Activated naive CD4-positive, alpha-beta T cell treated with anti-CD3 and anti-CD28 coated beads, Interleukin-2, amount 10 ng/mL, durations not matched to agents 7 days and 5 days (primary cell): ENCODE results near the gene KIF18A.
"Not testable (repeated sequence)": the region's sequence is repeated elsewhere in the genome, so short reads cannot be mapped to it uniquely, and the experiment has no call there.

Experiments
- CTCF ChIA-PET: fragments of 350-600 bp; sonication (Branson Sonifier 250); formaldehyde crosslinking; loops from one replicate; lab custom pipeline; 2021; ENCODE audit warnings: antibody characterized with exemption; lab: Charles Lee
- DNase-seq: peaks from one replicate; pipeline ENCODE4 v3.0.0-alpha.2; 2020
- H3K27ac Mint-ChIP-seq: one replicate; pipeline ENCODE4 v1.8.0; 2021; ENCODE audit warnings: mild to moderate bottlenecking, moderate library complexity, mixed read lengths
- H3K27me3 Mint-ChIP-seq: one replicate; pipeline ENCODE4 v1.8.0; 2021; ENCODE audit warnings: mild to moderate bottlenecking, mixed read lengths
- H3K36me3 Mint-ChIP-seq: one replicate; pipeline ENCODE4 v1.8.0; 2021; ENCODE audit warnings: mixed read lengths
- H3K4me1 Mint-ChIP-seq: one replicate; pipeline ENCODE4 v1.8.0; 2021; ENCODE audit warnings: mixed read lengths
- H3K4me3 Mint-ChIP-seq: one replicate; pipeline ENCODE4 v1.8.0; 2021; ENCODE audit warnings: mild to moderate bottlenecking, moderate library complexity, mixed read lengths
- H3K9me3 Mint-ChIP-seq: one replicate; pipeline ENCODE4 v1.8.0; 2021; ENCODE audit warnings: mixed read lengths

KIF18A gene

DNA sequence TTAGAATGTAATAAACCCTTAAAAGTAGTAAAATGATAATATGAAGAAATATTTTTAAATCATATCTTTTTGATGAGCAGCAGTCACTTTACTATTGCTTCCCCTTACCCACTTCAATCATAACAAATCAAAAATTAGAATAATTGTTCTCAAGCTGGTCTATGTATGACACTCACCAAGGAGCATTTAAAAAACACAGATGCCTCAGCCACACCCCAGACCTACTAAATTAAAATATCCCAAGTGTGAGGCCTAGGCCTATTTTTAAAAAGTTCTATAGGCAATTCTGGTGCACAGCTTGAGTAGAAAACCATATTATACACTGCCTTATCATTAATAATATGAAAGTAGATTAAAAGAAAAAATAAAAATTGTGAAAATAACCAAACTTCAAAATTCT, 15.2 kb downstream of the KIF18A start:
- Mint-ChIP-seq H3K9me3 (no peaks in the 10 kb centered on the region), H3K36me3 (peaks cover 25% of the 10 kb centered on the region), H3K27me3 (no peaks in the 10 kb centered on the region), H3K27ac (no peak overlapping the region), H3K4me3 (no peak overlapping the region), H3K4me1 (peaks cover 3% of the 10 kb centered on the region)
- CTCF ChIA-PET, result no interaction called here
- DNase-seq, result no peak

DNA sequence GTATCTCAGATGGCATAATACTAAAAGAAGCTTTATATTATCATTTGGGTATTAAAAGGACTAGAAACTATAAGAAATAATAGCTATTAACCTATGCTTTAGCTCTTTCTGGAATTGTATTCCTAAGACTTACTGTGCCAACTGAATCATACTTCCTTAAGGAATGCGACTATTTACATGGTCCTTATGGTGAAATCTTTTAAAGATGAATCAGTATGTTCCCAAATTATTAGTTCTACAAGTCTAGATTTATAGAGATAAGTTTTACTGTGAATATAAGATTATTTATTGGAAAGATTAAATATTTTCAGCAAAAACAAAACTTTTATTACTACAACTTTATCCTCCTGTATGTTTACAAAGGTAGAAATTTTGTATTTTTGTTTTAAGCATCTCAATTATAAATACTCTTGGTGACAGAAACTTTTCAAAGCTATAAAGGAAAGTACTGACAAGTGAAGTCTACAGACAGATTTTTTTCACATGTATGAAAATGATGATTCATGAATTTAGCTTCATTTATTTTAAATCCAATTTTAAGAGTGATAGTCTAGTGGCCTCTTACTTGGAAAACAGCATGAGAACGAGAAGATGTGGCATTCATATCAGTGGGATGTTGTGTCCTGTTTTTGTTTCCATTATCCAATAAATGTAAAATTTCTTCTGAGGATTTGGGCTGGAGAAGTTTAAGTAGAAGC, 17.8 kb downstream of the KIF18A start:
- Mint-ChIP-seq H3K27ac (no peak overlapping the region), H3K9me3 (no peaks in the 10 kb centered on the region), H3K4me3 (no peak overlapping the region), H3K36me3 (peaks cover 28% of the 10 kb centered on the region), H3K27me3 (no peaks in the 10 kb centered on the region), H3K4me1 (peaks cover under 1% of the 10 kb centered on the region)
- CTCF ChIA-PET, result interaction anchor here (1.0 kb wide), 1 partner anchor 9 kb away, joined by 3 read pairs; no protein-coding TSS in a partner anchor
- DNase-seq, result no peak

DNA sequence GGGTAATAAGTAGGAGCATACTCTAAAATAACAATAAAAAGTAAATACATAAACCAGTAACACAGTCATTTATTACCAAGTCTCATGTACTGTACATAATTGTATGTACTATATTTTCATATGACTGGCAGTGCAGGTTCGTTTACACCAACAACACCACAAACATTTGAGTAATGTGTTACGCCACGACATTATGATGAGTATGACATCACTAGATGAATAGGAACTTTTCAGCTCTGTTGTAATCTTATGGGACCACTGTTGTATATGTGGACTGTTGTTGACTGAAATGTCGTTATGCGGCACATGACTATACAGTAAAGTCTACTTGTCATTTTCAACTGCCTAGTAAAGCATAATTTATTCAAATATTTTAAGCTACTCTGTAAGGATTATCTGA, 18.6 kb downstream of the KIF18A start:
- no peaks in the 10 kb centered on the region for H3K27me3 Mint-ChIP-seq
- CTCF ChIA-PET, result interaction anchor here (1.0 kb wide), 1 partner anchor 8 kb away, joined by 3 read pairs; no protein-coding TSS in a partner anchor
- H3K9me3 Mint-ChIP-seq, result no peaks in the 10 kb centered on the region
- no peak for DNase-seq
- H3K4me1 Mint-ChIP-seq, result no peaks in the 10 kb centered on the region
- H3K36me3 Mint-ChIP-seq, result peaks cover 25% of the 10 kb centered on the region
- H3K4me3 Mint-ChIP-seq, result no peak overlapping the region
- H3K27ac Mint-ChIP-seq, result no peak overlapping the region

GRCh38 chr11:28087693-28088092, 20.3 kb downstream of the KIF18A start:
- H3K27ac Mint-ChIP-seq, H3K9me3 Mint-ChIP-seq, H3K27me3 Mint-ChIP-seq, H3K4me3 Mint-ChIP-seq, DNase-seq, H3K4me1 Mint-ChIP-seq, CTCF ChIA-PET: not testable (repeated sequence)
- peaks cover 21% of the 10 kb centered on the region for H3K36me3 Mint-ChIP-seq

GRCh38 chr11:28087192-28087591, 20.8 kb downstream of the KIF18A start:
- CTCF ChIA-PET, H3K4me1 Mint-ChIP-seq, H3K9me3 Mint-ChIP-seq, H3K27me3 Mint-ChIP-seq, H3K4me3 Mint-ChIP-seq, H3K27ac Mint-ChIP-seq, DNase-seq: not testable (repeated sequence)
- peaks cover 22% of the 10 kb centered on the region for H3K36me3 Mint-ChIP-seq

- H3K27me3 Mint-ChIP-seq, result no peaks in the 10 kb centered on the region
- H3K4me1 Mint-ChIP-seq, result no peaks in the 10 kb centered on the region
- no peak for DNase-seq
- no peaks in the 10 kb centered on the region for H3K9me3 Mint-ChIP-seq
- CTCF ChIA-PET, result no interaction called here
- no peak overlapping the region for H3K4me3 Mint-ChIP-seq
- no peak overlapping the region for H3K27ac Mint-ChIP-seq
- H3K36me3 Mint-ChIP-seq, result peaks cover 27% of the 10 kb centered on the region
These were observed 21.4 kb downstream of the KIF18A start for GRCh38 chr11:28086569-28086968.

DNA sequence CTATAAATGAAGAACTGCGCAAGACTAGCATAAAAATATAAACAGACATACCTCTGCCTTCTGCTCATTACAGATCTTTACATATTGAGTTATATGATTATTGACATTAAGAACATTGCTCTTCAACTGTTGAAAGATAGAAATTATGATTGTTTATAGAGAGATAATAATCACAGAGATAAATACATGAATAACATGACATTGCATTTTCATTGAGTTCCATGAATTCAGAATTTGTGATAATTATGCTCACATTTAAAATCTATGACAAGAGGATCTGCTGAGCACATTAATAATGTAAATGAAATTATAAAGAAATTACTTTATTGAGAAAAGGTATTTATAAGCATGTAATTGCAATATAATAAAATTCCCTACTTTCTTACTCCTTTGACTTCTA, 24.8 kb downstream of the KIF18A start:
- no peak overlapping the region for H3K4me3 Mint-ChIP-seq
- DNase-seq, result no peak
- no peaks in the 10 kb centered on the region for H3K27me3 Mint-ChIP-seq
- no peak overlapping the region for H3K27ac Mint-ChIP-seq
- peaks cover 33% of the 10 kb centered on the region for H3K36me3 Mint-ChIP-seq
- no peaks in the 10 kb centered on the region for H3K4me1 Mint-ChIP-seq
- CTCF ChIA-PET, result no interaction called here
- H3K9me3 Mint-ChIP-seq, result no peaks in the 10 kb centered on the region

- no peaks in the 10 kb centered on the region for H3K9me3 Mint-ChIP-seq
- H3K27ac Mint-ChIP-seq, result no peak overlapping the region
- CTCF ChIA-PET, result no interaction called here
These were observed 30.4 kb downstream of the KIF18A start for GRCh38 chr11:28077521-28077920.

GRCh38 chr11:28072321-28072720, 35.6 kb downstream of the KIF18A start:
- H3K4me1 Mint-ChIP-seq, result no peaks in the 10 kb centered on the region
- DNase-seq, result no peak
- H3K36me3 Mint-ChIP-seq, result peaks cover 34% of the 10 kb centered on the region
- H3K27me3 Mint-ChIP-seq, result no peaks in the 10 kb centered on the region
- no peak overlapping the region for H3K27ac Mint-ChIP-seq
- H3K9me3 Mint-ChIP-seq, result no peaks in the 10 kb centered on the region
- H3K4me3 Mint-ChIP-seq, result no peak overlapping the region
- CTCF ChIA-PET, result no interaction called here

More at GRCh38 chr11:28077521-28077920, 30.4 kb downstream of the KIF18A start:
- no peaks in the 10 kb centered on the region for H3K4me1 Mint-ChIP-seq
- no peak overlapping the region for H3K4me3 Mint-ChIP-seq
- H3K36me3 Mint-ChIP-seq, result peaks cover 33% of the 10 kb centered on the region
- no peaks in the 10 kb centered on the region for H3K27me3 Mint-ChIP-seq
- no peak for DNase-seq

DNA sequence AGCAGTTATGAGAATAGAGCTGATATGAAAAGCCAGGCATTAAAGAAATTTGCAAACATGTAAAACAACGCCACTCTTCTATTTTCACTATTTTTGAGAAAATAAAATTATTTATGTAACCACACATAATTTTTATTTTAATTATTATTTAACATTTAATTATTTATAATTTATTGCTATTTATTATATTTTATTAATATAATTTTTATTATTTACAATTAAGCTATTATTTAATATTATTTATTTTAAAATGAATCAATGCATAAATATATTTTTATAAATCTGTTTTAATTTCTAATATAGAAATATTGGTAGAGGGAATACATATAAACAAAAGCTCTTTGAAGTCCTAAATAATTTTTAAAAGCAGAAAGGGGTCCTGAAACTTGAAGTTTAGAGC, 36.7 kb downstream of the KIF18A start:
- H3K27me3 Mint-ChIP-seq, result no peaks in the 10 kb centered on the region
- H3K4me1 Mint-ChIP-seq, result no peaks in the 10 kb centered on the region
- no peak overlapping the region for H3K27ac Mint-ChIP-seq
- no peaks in the 10 kb centered on the region for H3K9me3 Mint-ChIP-seq
- H3K36me3 Mint-ChIP-seq, result peaks cover 33% of the 10 kb centered on the region
- DNase-seq, result no peak
- H3K4me3 Mint-ChIP-seq, result no peak overlapping the region
- CTCF ChIA-PET, result no interaction called here

DNA sequence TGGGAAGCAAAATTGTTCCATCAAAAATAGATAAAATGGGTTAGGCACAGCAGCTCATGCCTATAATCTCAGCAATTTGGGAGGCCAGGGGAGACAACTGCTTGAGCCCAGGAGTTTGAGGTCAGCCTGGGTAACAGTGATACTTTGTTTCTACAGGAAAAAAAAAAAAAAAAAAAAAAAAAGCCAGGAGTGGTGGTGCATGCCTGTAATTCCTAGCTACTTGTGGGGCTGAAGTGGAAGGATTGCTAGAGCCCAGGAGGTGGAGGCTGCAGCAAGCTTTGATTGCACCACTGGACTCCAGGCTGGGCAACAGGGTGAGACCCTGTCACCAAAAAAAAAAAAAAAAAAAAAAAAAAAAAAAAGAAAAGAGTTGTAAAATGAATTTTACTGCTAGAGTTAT, 49.6 kb downstream of the KIF18A start:
- CTCF ChIA-PET, result no interaction called here
- H3K36me3 Mint-ChIP-seq, result peaks cover 27% of the 10 kb centered on the region
- H3K4me1 Mint-ChIP-seq, result no peaks in the 10 kb centered on the region
- no peaks in the 10 kb centered on the region for H3K27me3 Mint-ChIP-seq
- DNase-seq, result no peak
- H3K4me3 Mint-ChIP-seq, result no peak overlapping the region
- H3K9me3 Mint-ChIP-seq, result no peaks in the 10 kb centered on the region
- no peak overlapping the region for H3K27ac Mint-ChIP-seq

DNA sequence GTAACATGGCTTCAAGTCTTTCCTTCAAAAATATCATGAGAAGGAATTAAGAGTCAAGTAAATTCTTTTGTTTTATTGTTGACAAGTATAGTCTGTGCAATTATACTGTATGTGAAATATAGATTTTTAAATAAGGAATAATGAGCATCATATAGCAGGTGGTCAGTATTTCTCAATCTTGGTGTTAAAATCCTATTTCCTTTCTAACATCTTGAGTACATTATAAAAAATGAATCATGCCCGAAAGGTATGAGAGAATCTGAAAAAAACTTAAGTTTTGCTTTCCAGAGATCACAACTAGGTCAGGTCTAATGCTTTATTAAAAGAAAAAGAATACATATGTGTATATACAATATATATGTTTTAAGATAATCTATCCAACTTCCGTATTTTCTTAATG, 53.1 kb downstream of the KIF18A start:
- no peaks in the 10 kb centered on the region for H3K4me1 Mint-ChIP-seq
- no peaks in the 10 kb centered on the region for H3K9me3 Mint-ChIP-seq
- H3K36me3 Mint-ChIP-seq, result peaks cover 22% of the 10 kb centered on the region
- no peak for DNase-seq
- H3K27ac Mint-ChIP-seq, result no peak overlapping the region
- no peak overlapping the region for H3K4me3 Mint-ChIP-seq
- CTCF ChIA-PET, result no interaction called here
- no peaks in the 10 kb centered on the region for H3K27me3 Mint-ChIP-seq

DNA sequence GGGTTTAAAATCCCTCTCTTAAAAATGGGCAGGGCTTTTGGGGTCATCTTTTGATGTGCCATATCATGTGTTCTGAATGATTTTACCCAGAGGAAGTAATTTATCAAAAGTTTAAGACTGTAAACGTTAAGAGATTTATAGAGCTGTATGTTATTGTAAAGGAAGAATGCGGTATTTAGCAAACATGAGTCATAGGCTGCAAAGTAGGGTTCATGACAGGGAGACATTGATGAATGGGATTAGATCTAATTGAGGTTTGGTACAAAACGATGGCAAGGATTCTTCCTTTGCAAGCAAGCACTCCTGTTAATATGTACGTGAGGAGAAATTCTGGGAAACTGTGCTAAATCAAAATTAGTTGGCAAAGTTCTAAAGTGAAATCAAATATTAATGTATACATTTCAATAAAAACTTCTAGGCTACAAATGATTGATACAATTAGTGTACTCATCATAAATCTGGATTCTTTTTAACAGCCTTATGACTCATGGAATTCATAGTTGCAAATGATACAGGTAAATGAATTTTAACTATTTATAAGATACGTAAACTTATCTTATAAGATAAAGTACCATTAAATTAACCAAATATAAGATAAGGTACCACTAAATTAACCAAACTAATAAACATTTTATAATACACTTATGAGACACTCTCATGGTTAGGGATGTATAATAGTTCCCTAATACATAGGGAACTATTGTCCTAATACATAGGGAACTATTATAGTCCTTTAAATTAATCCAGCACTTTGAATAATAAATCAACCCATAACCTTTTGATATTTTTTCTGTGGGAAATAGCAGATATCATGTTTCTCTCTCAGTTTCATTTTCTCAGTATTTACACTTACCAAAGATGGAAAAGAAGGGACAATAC, 58.4 kb downstream of the KIF18A start:
- Mint-ChIP-seq H3K4me3 (no peak overlapping the region), H3K27ac (no peak overlapping the region), H3K9me3 (no peaks in the 10 kb centered on the region), H3K4me1 (no peaks in the 10 kb centered on the region), H3K36me3 (peaks cover 5% of the 10 kb centered on the region), H3K27me3 (no peaks in the 10 kb centered on the region)
- DNase-seq, result no peak
- CTCF ChIA-PET, result no interaction called here

DNA sequence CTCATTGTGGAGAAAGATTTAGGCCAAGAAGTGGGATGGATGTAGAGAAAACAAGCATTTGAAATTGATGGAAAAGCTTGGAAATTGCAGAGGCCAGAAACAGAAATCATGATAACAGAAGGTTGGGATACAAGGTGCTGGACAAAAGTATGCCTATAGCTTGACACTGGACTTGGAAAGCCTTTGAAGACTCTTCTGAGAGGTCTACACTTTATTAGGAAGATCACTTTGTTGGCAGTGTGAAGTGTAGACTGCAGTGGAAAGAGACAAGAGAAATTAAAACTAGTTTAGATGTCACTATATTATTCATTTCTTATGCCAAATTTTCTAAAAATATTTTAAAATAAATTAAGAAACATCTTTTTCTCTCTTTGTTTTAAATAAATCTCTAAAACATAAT, 59.1 kb downstream of the KIF18A start:
- H3K4me3 Mint-ChIP-seq, result no peak overlapping the region
- H3K4me1 Mint-ChIP-seq, result no peaks in the 10 kb centered on the region
- CTCF ChIA-PET, result no interaction called here
- no peak for DNase-seq
- H3K36me3 Mint-ChIP-seq, result peaks cover 7% of the 10 kb centered on the region
- no peaks in the 10 kb centered on the region for H3K9me3 Mint-ChIP-seq
- no peaks in the 10 kb centered on the region for H3K27me3 Mint-ChIP-seq
- H3K27ac Mint-ChIP-seq, result no peak overlapping the region
